Astrocyte (in vitro differentiated cells and primary cell): ENCODE data around the gene HSF4. TPM values are rescaled to one million over a fixed set of nuclear protein-coding genes. Genes with fewer than 3 reads are reported as not detected.
A peak's percentile ranks its signal among the peaks of the same experiment; 100 is the strongest.

Experiments used
- DNase-seq: peaks from one replicate; pipeline ENCODE4 v3.0.0-alpha.2; 2010; ENCODE audit warnings: low read depth
- FAIRE-seq: peaks from 2 replicates; lab custom pipeline; 2011; peaks lifted over from hg19 to GRCh38; lab: Jason Lieb, UNC
- H2AFZ ChIP-seq: 2 replicates; pipeline ENCODE4 v1.6.0; 2012; ENCODE audit warnings: low read depth, low read length, inconsistent platforms
- H3K27ac ChIP-seq: 2 replicates; pipeline ENCODE4 v1.5.1; 2011; ENCODE audit warnings: low read depth, low read length, inconsistent platforms
- H3K27me3 ChIP-seq: 2 replicates; pipeline ENCODE4 v1.6.0; 2011; ENCODE audit warnings: low read length, inconsistent platforms; ENCODE audit not compliant: insufficient read depth
- H3K36me3 ChIP-seq: 2 replicates; pipeline ENCODE4 v1.5.1; 2011; ENCODE audit warnings: low read length, inconsistent platforms; ENCODE audit not compliant: insufficient read depth
- H3K4me1 ChIP-seq: 2 replicates; pipeline ENCODE4 v1.5.1; 2011; ENCODE audit warnings: low read length, inconsistent platforms; ENCODE audit not compliant: insufficient read depth
- H3K4me2 ChIP-seq: 2 replicates; pipeline ENCODE4 v1.6.0; 2012; ENCODE audit warnings: low read length, inconsistent platforms
- H3K4me3 ChIP-seq: 2 replicates; pipeline ENCODE4 v1.5.1; 2011; ENCODE audit warnings: low read depth, mild to moderate bottlenecking, low read length, inconsistent platforms; ENCODE audit not compliant: insufficient read depth
- H3K79me2 ChIP-seq: 2 replicates; pipeline ENCODE4 v1.6.0; 2012; ENCODE audit warnings: mild to moderate bottlenecking, low read length, inconsistent platforms; ENCODE audit not compliant: insufficient read depth
- H3K9ac ChIP-seq: 2 replicates; pipeline ENCODE4 v1.6.0; 2012; ENCODE audit warnings: mild to moderate bottlenecking, low read length, inconsistent platforms
- H3K9me3 ChIP-seq: 2 replicates; pipeline ENCODE4 v1.5.1; 2012; ENCODE audit warnings: low read depth, mild to moderate bottlenecking, low read length, inconsistent platforms; ENCODE audit not compliant: insufficient read depth
- H4K20me1 ChIP-seq: 2 replicates; pipeline ENCODE4 v1.6.0; 2012; ENCODE audit warnings: low read length, inconsistent platforms; ENCODE audit not compliant: insufficient read depth
- H3K27ac Mint-ChIP-seq: one replicate; pipeline ENCODE4 v1.8.0; 2021; ENCODE audit warnings: mild to moderate bottlenecking, mixed read lengths; ENCODE audit not compliant: unreplicated experiment
- H3K27me3 Mint-ChIP-seq: one replicate; pipeline ENCODE4 v1.8.0; 2021; ENCODE audit warnings: low read depth, mixed read lengths; ENCODE audit not compliant: unreplicated experiment
- H3K36me3 Mint-ChIP-seq: one replicate; pipeline ENCODE4 v1.8.0; 2021; ENCODE audit warnings: low read depth, mixed read lengths; ENCODE audit not compliant: unreplicated experiment
- H3K4me1 Mint-ChIP-seq: one replicate; pipeline ENCODE4 v1.8.0; 2021; ENCODE audit warnings: low read depth, mixed read lengths; ENCODE audit not compliant: unreplicated experiment
- H3K4me3 Mint-ChIP-seq: one replicate; pipeline ENCODE4 v1.8.0; 2021; ENCODE audit warnings: mild to moderate bottlenecking, moderate library complexity, mixed read lengths; ENCODE audit not compliant: unreplicated experiment
- H3K9me3 Mint-ChIP-seq: one replicate; pipeline ENCODE4 v1.8.0; 2021; ENCODE audit warnings: mild to moderate bottlenecking, mixed read lengths; ENCODE audit not compliant: unreplicated experiment
- EZH2 ChIP-seq: IDR thresholded peaks from 2 replicates; pipeline ENCODE4 v1.6.1; 2012; ENCODE audit warnings: mild to moderate bottlenecking, low read length, inconsistent platforms; ENCODE audit not compliant: insufficient read depth
- total RNA-seq: library from RNA; stranded (reverse); gene quantifications from 2 replicates; pipeline ENCODE4 v1.2.1, GENCODE V29; 2021
- TF ChIP-seq, protein P1 (sequence below): IDR thresholded peaks from 2 replicates; pipeline ENCODE4 v1.5.1; 2011; ENCODE audit warnings: low read depth, mild to moderate bottlenecking, inconsistent platforms, low read length, moderate library complexity; ENCODE audit not compliant: insufficient read depth

The HSF4 gene
- total RNA-seq, 1 donor from 2014 or later = 4.5 TPM

GRCh38 chr16:67148221-67148620 lies 16.3 kb upstream of the HSF4 start:
- Histone ChIP-seq H2AFZ (no peak overlapping the region), H3K9me3 (no peaks in the 10 kb centered on the region), H3K27me3 (peaks cover 2% of the 10 kb centered on the region), H3K9ac (no peak overlapping the region), H4K20me1 (peaks cover 23% of the 10 kb centered on the region), H3K79me2 (no peaks in the 10 kb centered on the region), H3K4me3 (no peak overlapping the region), H3K36me3 (peaks cover 31% of the 10 kb centered on the region), H3K4me2 (no peak overlapping the region), H3K4me1 (peaks cover 2% of the 10 kb centered on the region), H3K27ac (no peak overlapping the region)
- Mint-ChIP-seq H3K4me1 (no peaks in the 10 kb centered on the region), H3K36me3 (peaks cover 29% of the 10 kb centered on the region), H3K27me3 (peaks cover 19% of the 10 kb centered on the region), H3K4me3 (no peak overlapping the region), H3K9me3 (peaks cover 4% of the 10 kb centered on the region), H3K27ac (no peak overlapping the region)
- TF ChIP-seq, protein P1, sequence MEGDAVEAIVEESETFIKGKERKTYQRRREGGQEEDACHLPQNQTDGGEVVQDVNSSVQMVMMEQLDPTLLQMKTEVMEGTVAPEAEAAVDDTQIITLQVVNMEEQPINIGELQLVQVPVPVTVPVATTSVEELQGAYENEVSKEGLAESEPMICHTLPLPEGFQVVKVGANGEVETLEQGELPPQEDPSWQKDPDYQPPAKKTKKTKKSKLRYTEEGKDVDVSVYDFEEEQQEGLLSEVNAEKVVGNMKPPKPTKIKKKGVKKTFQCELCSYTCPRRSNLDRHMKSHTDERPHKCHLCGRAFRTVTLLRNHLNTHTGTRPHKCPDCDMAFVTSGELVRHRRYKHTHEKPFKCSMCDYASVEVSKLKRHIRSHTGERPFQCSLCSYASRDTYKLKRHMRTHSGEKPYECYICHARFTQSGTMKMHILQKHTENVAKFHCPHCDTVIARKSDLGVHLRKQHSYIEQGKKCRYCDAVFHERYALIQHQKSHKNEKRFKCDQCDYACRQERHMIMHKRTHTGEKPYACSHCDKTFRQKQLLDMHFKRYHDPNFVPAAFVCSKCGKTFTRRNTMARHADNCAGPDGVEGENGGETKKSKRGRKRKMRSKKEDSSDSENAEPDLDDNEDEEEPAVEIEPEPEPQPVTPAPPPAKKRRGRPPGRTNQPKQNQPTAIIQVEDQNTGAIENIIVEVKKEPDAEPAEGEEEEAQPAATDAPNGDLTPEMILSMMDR = no peak
- no peak for TF ChIP-seq EZH2
- DNase-seq (no peak), FAIRE-seq (no peak)

GRCh38 chr16:67148656-67149275 lies 15.8 kb upstream of the HSF4 start:
- H2AFZ ChIP-seq = no peak overlapping the region
- peaks cover 2% of the 10 kb centered on the region for H3K4me1 ChIP-seq
- Mint-ChIP-seq H3K27me3 (peaks cover 23% of the 10 kb centered on the region), H3K4me3 (peak overlapping the region; percentile 57), H3K4me1 (no peaks in the 10 kb centered on the region), H3K36me3 (peaks cover 25% of the 10 kb centered on the region), H3K27ac (peak overlapping the region; percentile 41), H3K9me3 (peaks cover 4% of the 10 kb centered on the region)
- no peak overlapping the region for H3K4me3 ChIP-seq
- H3K27me3 ChIP-seq = peaks cover 5% of the 10 kb centered on the region
- no peaks in the 10 kb centered on the region for H3K79me2 ChIP-seq
- peaks cover 23% of the 10 kb centered on the region for H4K20me1 ChIP-seq
- TF ChIP-seq EZH2 = no peak
- TF ChIP-seq, protein P1 = no peak
- no peak overlapping the region for H3K9ac ChIP-seq
- H3K4me2 ChIP-seq = no peak overlapping the region
- H3K27ac ChIP-seq = no peak overlapping the region
- no peaks in the 10 kb centered on the region for H3K9me3 ChIP-seq
- FAIRE-seq (no peak), DNase-seq (no peak)
- peaks cover 26% of the 10 kb centered on the region for H3K36me3 ChIP-seq

DNA sequence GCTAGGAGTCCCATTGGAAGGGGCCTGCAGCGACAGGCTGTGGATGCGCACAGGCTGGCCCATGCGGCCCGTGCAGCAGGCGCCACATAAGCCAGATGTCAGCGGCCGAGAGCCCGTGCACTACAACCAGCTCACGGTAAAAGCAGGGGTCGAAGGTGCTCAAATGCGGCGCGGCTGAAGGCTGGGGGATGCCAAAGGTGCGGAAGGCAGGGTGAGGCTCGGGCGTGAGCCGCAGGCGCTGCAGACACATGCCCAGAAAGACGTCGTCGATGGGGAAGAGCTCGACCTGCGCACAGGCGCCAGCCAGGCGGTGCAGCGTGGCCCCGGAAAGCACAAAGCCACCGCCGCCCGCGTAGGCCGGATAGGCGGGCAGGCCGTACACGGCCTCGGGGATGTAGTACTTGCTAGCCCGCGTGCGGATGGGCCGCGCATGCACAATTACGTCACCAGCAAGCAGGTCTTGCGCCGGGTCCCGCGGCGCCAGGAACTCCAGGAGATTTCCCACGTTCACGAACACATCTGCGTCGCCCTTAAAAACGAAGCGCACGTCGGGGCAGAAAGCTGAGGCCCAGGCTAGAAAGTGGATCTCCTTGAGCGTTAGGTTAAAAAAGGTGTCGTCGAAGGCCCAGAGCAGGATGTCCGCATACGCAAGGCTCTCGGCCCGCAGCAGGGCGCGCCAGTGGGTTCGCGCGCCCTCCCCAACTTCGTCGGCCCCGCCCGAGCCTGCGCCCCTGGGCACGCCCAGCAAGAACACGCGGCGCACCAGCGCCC lies 15.1 kb upstream of the HSF4 start:
- no peak overlapping the region for H3K4me3 ChIP-seq
- no peak for FAIRE-seq
- no peak overlapping the region for H3K9ac ChIP-seq
- no peaks in the 10 kb centered on the region for H3K9me3 ChIP-seq
- H3K4me1 ChIP-seq = peaks cover 2% of the 10 kb centered on the region
- H2AFZ ChIP-seq = peak overlapping the region; percentile 81
- H3K4me2 ChIP-seq = peak overlapping the region; percentile 88
- H3K4me1 Mint-ChIP-seq = no peaks in the 10 kb centered on the region
- H3K36me3 ChIP-seq = peaks cover 19% of the 10 kb centered on the region
- H3K27ac Mint-ChIP-seq = peak overlapping the region; percentile 41
- no peak for DNase-seq
- H3K36me3 Mint-ChIP-seq = peaks cover 27% of the 10 kb centered on the region
- peaks cover 28% of the 10 kb centered on the region for H4K20me1 ChIP-seq
- no peak overlapping the region for H3K27ac ChIP-seq
- peaks cover 4% of the 10 kb centered on the region for H3K9me3 Mint-ChIP-seq
- TF ChIP-seq, protein P1 = no peak
- no peaks in the 10 kb centered on the region for H3K79me2 ChIP-seq
- H3K4me3 Mint-ChIP-seq = peak overlapping the region; percentile 57
- H3K27me3 Mint-ChIP-seq = peaks cover 28% of the 10 kb centered on the region
- peaks cover 10% of the 10 kb centered on the region for H3K27me3 ChIP-seq
